Motor neuron (in vitro differentiated cells): ENCODE data around the gene SPTBN2. TPM values are rescaled to one million over a fixed set of nuclear protein-coding genes. Genes with fewer than 3 reads are reported as not detected.
A peak's percentile ranks its signal among the peaks of the same experiment; 100 is the strongest.

Source experiments
- ATAC-seq, 8 experiments: fragments of 200-7000 bp; cut with Tn5 transposase; replicated peaks in 6 of 8; 2 replicates each; pipeline ENCODE4 v1.8.0; 2021; ENCODE audit warnings: mild to moderate bottlenecking in 8 of 8, moderate library complexity in 8 of 8
- H3K27ac ChIP-seq, 2 donors: fragments of 250-450 bp; sonication (Bioruptor Pico); 2 replicates each; pipeline ENCODE4 v1.9.0; 2021; ENCODE audit warnings: antibody characterized with exemption in 2 of 2, mild to moderate bottlenecking in 2 of 2, moderate library complexity in 1 of 2
- H3K4me1 ChIP-seq, 2 donors: fragments of 250-450 bp; sonication (Bioruptor Pico); replicated peaks in 1 of 2; 2 replicates each; pipeline ENCODE4 v1.6.1; 2021; ENCODE audit warnings: antibody characterized with exemption in 2 of 2, mild to moderate bottlenecking in 2 of 2, moderate library complexity in 1 of 2
- H3K4me3 ChIP-seq, 5 donors: fragments of 250-450 bp; sonication (Bioruptor Pico); 2 replicates each; pipeline ENCODE4 v1.9.0; 2021; ENCODE audit warnings: antibody characterized with exemption in 5 of 5, mild to moderate bottlenecking in 5 of 5, moderate library complexity in 4 of 5
- WGBS, 10 experiments: fragments of 450-650 bp; shearing (Covaris generic); methylation state at CpG; one replicate each; pipeline ENCODE4 v1.0.0; 2022; 5-methylcytosine and 5-hydroxymethylcytosine counted together
- in situ Hi-C, 9 experiments: fragments of 400-800 bp; cut with MboI; loops; one replicate each; pipeline ENCODE4 v1.15.0; 2021; ENCODE audit warnings: low sequenced_read_pairs in 9 of 9, low pct_unique_long_range_greater_than_20kb in 2 of 9; ENCODE audit not compliant: unreplicated experiment in 9 of 9
- total RNA-seq, 8 experiments: library from RNA; unstranded; fragments of 300-600 nt; gene quantifications; 2 replicates each; pipeline versions ENCODE4 v1.2.3 to v1.2.4, GENCODE V29; 2022

Gene SPTBN2
- total RNA-seq, 8 experiments from 2014 or later, result 2.4 to 99.4 (median 62.6) TPM

- Histone ChIP-seq H3K27ac (no peak overlapping the region), H3K4me3 (no peak overlapping the region), H3K4me1 (no peaks in the 10 kb centered on the region)
- ATAC-seq, result peak in 5 of 8 experiments; percentile 11 to 31 (median 12)
- in situ Hi-C loops, result loop anchor here in 3 of 9 experiments (25.0 kb wide), 1 partner anchor 273 kb away; the partner anchor contains the start of gene NPAS4 (in 3 of the 3)
- WGBS, 10 experiments, result 80 to 100% (median 97%) methylated on average over 1 to 7 of the region's 27 CpGs; no CpG with 5 or more reads in 5 of the 10 experiments
Measured at GRCh38 chr11:66685276-66686099, 43.5 kb downstream of the SPTBN2 start.

- no peak overlapping the region for H3K27ac ChIP-seq
- 80 to 100% (median 90%) methylated on average over 1 to 2 of the region's 2 CpGs; no CpG with 5 or more reads in 6 of the 10 experiments for WGBS, 10 experiments
- in situ Hi-C loops, result loop anchor here in 3 of 9 experiments (25.0 kb wide), 1 partner anchor 272 kb away; the partner anchor contains the start of gene NPAS4 (in 3 of the 3)
- H3K4me3 ChIP-seq, result no peak overlapping the region
- ATAC-seq, result no peak
- H3K4me1 ChIP-seq, result no peaks in the 10 kb centered on the region
Measured at GRCh38 chr11:66684635-66685034, 44.4 kb downstream of the SPTBN2 start.

- 84 to 100% (median 93%) methylated on average over 1 to 7 of the region's 8 CpGs; no CpG with 5 or more reads in 1 of the 10 experiments for WGBS, 10 experiments
- in situ Hi-C loops, result loop anchor here in 3 of 9 experiments (25.0 kb wide), 1 partner anchor 272 kb away; the partner anchor contains the start of gene NPAS4 (in 3 of the 3)
- peaks cover 0 to 1% of the 10 kb centered on the region in 2 donors for H3K4me1 ChIP-seq
- H3K27ac ChIP-seq, result no peak overlapping the region
- no peak for ATAC-seq
- H3K4me3 ChIP-seq, result no peak overlapping the region
Measured at GRCh38 chr11:66683877-66684276, 45.1 kb downstream of the SPTBN2 start.

GRCh38 chr11:66680966-66681645, 47.9 kb downstream of the SPTBN2 start:
- 13 to 100% (median 76%) methylated on average over 1 to 3 of the region's 7 CpGs for WGBS, 10 experiments
- no peak overlapping the region for H3K4me3 ChIP-seq
- no peak for ATAC-seq
- no peak overlapping the region for H3K27ac ChIP-seq
- peaks cover 6 to 11% of the 10 kb centered on the region in 2 donors for H3K4me1 ChIP-seq
- in situ Hi-C loops, result loop anchor here in 3 of 9 experiments (25.0 kb wide), 1 partner anchor 269 kb away; the partner anchor contains the start of gene NPAS4 (in 3 of the 3)

- H3K4me1 ChIP-seq, result peaks cover 31 to 37% of the 10 kb centered on the region in 2 donors
- ATAC-seq, result peak; percentile 88 to 96 (median 92)
- in situ Hi-C loops, result loop anchor here in 3 of 9 experiments (25.0 kb wide), 1 partner anchor 265 kb away; the partner anchor contains the start of gene NPAS4 (in 3 of the 3)
- H3K27ac ChIP-seq, result peak within 1 kb of the TSS; percentile 97 to 99
- WGBS, 10 experiments, result 0 to 2% (median 0%) methylated on average over 2 to 7 of the region's 61 CpGs; no CpG with 5 or more reads in 2 of the 10 experiments
- peak within 1 kb of the TSS; percentile 59 to 84 (median 69) for H3K4me3 ChIP-seq
Measured at GRCh38 chr11:66677599-66678375, 51.2 kb downstream of the SPTBN2 start, which contains the start of gene RBM4B. Gene RBM4B (minus strand): TSS chr11:66677887. CDS start chr11:66677079, 808 bp downstream.

GRCh38 chr11:66676931-66677598, 52.0 kb downstream of the SPTBN2 start:
- in situ Hi-C loops, result loop anchor here in 3 of 9 experiments (25.0 kb wide), 1 partner anchor 265 kb away; the partner anchor contains the start of gene NPAS4 (in 3 of the 3)
- Histone ChIP-seq H3K4me1 (peaks cover 31 to 42% of the 10 kb centered on the region in 2 donors), H3K27ac (peak overlapping the region; percentile 97 to 99), H3K4me3 (peak overlapping the region; percentile 59 to 84 (median 69))
- ATAC-seq, result no peak
- WGBS, 10 experiments, result 0 to 11% (median 0%) methylated on average over 2 to 7 of the region's 27 CpGs; no CpG with 5 or more reads in 3 of the 10 experiments

GRCh38 chr11:66676282-66676919, 52.6 kb downstream of the SPTBN2 start:
- ATAC-seq, result no peak
- in situ Hi-C loops, result loop anchor here in 3 of 9 experiments (25.0 kb wide), 1 partner anchor 264 kb away; the partner anchor contains the start of gene NPAS4 (in 3 of the 3)

GRCh38 chr11:66674964-66675602, 53.9 kb downstream of the SPTBN2 start:
- in situ Hi-C loops, result loop anchor here in 3 of 9 experiments (25.0 kb wide), 1 partner anchor 263 kb away; the partner anchor contains the start of gene NPAS4 (in 3 of the 3)
- Histone ChIP-seq H3K27ac (no peak overlapping the region), H3K4me3 (peak overlapping the region in 4 of 5 donors; percentile 59 to 84 (median 70)), H3K4me1 (peaks cover 31 to 56% of the 10 kb centered on the region in 2 donors)
- WGBS, 10 experiments, result 58 to 100% (median 100%) methylated on average over 1 to 2 of the region's 2 CpGs; no CpG with 5 or more reads in 2 of the 10 experiments
- ATAC-seq, result no peak

More at GRCh38 chr11:66676282-66676919, 52.6 kb downstream of the SPTBN2 start:
- Histone ChIP-seq H3K4me1 (peaks cover 31 to 48% of the 10 kb centered on the region in 2 donors), H3K4me3 (peak overlapping the region; percentile 59 to 84 (median 69)), H3K27ac (peak overlapping the region; percentile 97 to 99)
- 41 to 100% (median 64%) methylated on average over 1 to 13 of the region's 16 CpGs for whole genome bisulfite sequencing, 10 experiments

- Histone ChIP-seq H3K4me1 (peaks cover 22 to 60% of the 10 kb centered on the region in 2 donors), H3K27ac (no peak overlapping the region), H3K4me3 (no peak overlapping the region)
- in situ Hi-C loops, result no loop called here
- ATAC-seq, result peak in 3 of 8 experiments; percentile 19 to 22 (median 20)
- WGBS, 10 experiments, result 20 to 100% (median 89%) methylated on average over 1 to 4 of the region's 5 CpGs; no CpG with 5 or more reads in 1 of the 10 experiments
Measured at GRCh38 chr11:66670816-66671215, 58.2 kb downstream of the SPTBN2 start.

- WGBS, 10 experiments, result 84 to 100% (median 94%) methylated on average over 1 to 11 of the region's 11 CpGs
- peaks cover 4 to 13% of the 10 kb centered on the region in 2 donors for H3K4me1 ChIP-seq
- no peak overlapping the region for H3K4me3 ChIP-seq
- no peak overlapping the region for H3K27ac ChIP-seq
- in situ Hi-C loops, result no loop called here
- no peak for ATAC-seq
Measured at GRCh38 chr11:66665369-66665768, 63.6 kb downstream of the SPTBN2 start.
